Fibroblast of skin of right quadriceps (primary cell): Measurements from ENCODE around the gene TACC2.
A peak's percentile ranks its signal among the peaks of the same experiment; 100 is the strongest.

Experiments
- DNase-seq: peaks from one replicate; pipeline ENCODE4 v3.0.0-alpha.2; 2013

Gene TACC2

DNA sequence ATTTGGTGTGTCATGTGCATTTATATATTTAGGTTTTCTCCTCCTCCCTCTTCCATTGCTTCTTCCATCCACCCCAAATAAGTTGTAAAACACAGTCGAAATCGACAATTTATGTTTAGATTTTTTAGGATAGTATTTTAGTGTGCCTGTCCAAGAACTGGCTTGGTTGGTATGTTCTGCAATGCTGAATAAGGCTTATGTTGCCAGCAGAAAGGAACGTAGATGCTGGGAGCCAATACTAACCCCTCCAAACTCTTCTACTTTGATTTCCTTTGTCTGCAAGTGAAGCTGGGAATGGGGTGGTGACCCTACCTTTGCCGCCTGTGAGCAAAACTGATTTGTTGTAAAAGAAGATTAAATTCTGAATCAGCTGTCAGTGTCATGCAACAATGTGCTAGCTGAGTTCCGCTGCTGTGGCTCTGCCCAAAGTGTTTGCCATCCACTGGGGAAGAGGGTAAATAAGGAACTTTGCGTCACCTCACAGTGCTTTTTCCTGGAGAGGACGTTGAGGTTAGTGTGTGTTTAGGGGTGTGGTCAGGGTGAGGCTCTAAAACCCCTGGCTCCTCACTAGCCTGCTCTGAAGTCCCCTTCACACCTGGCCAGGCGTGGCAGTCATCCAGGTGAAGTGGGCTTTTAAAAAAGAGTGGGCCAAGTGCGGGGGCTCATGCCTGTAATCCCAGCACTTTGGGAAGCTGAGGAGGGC lies 44.4 kb downstream of the TACC2 start:
- DNase-seq: no peak

DNA sequence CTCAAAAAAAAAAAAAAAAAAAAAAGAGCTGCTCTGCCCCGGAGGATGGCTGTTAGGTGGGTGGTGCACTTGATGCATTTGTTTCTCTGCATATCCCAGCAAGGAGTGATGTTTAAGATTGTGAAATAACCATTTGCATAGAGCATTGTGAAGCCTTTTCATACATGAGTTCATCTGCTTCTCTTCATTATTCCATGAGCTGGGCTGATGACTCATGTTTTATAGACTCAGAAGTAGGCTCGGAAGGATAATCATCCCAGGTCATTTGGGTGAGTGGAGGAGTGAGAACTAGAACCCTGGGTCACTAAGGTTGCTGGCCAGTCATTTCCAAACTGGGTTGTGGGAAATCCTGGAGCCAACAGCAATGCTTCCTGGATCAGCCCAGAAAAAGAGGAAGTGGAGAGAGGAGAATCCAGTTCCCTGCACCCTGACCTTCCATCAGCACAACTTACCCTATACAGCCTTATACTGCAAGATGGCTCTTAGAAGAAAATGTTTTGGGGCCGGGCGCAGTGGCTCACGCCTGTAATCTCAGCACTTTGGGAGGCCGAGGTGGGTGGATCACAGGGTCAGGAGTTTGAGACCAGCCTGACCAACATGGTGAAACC lies 45.3 kb downstream of the TACC2 start:
- DNase-seq: peak; percentile 25

DNA sequence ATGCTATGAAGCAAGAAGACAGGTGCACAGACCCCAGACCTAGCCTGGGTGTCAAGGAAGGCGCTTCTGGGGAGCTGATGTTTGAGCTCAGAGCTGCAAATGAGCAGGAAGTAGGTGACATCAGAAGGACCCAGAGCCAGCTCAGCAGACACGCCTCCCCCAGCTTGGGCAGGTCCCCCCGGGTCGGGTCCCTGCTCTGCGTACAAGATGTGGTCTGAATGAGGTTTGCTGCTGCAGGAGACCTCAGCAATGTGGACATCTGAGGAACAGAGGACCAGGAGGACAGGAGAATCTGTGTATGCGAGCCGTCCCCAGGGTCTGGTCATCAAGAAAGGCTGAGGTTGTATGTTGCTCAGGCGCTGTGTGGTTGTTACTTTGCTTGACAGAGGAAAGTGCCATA lies 51.8 kb downstream of the TACC2 start:
- no peak for DNase-seq

DNA sequence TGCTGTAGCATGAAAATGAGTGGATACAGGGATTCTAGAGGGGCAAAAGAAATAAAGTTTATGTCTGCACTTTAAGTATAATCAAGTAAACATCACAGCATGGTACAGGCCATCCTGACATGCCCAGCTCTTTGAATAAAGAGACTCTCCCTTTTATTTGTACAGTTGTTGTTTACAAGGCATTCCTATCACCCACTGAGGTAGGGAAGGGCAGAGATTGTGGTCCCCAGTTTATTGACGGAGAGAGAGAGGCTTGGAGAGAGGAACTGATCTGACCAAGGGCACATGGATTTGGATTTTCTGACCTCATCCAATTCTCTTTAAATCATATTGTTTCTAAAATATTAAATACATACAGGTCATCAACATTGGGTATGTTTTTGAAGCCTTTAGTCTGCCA lies 53.9 kb downstream of the TACC2 start:
- DNase-seq: no peak

DNA sequence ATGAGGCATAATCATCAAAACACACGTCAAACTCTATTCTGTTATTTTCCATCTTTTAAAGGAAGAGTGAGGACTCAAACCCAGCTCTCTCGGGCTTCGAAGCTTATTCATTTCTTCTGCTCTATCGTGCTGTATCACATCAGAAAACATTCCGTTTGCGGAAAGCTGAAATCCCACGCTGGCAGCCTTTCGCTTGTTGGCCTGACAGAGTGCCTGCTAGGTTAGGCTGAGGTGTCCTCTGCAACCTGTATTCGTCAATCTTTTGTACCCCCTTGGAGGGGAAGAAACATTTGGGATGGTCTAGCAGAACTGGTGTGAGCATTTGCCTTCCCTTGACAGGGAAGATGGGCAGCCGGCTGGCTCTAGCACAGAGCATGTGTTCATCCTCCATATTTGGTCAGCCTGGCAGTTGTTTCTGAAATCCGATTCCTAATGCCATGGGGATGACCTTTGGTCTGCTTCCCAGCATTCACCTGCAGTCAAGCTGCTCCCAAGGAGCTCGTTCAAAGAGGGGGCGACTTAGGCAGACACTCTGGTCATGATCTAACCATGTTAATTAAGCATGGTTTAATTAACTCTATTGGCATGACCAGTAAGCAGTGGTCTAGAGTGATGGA lies 55.2 kb downstream of the TACC2 start:
- DNase-seq: no peak

DNA sequence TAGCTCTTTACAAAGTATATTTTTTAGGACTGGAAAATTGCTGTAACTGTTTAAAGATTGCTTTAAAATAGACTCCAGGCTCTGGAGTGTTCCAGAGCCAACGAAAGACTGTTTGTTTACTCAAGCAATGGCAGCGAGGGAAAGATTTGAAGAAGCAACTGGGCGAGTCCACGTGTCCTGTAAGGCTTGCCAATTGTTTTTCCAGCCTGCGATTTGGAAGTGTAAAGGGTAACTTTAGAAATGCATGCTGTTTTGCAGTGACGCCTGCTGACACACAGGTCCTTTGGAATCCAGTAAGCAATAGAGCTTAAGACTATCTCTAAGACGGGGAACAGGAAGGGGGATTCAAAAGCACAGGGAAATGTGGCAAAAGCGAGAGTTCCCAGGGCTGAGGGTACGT lies 55.8 kb downstream of the TACC2 start:
- no peak for DNase-seq

DNA sequence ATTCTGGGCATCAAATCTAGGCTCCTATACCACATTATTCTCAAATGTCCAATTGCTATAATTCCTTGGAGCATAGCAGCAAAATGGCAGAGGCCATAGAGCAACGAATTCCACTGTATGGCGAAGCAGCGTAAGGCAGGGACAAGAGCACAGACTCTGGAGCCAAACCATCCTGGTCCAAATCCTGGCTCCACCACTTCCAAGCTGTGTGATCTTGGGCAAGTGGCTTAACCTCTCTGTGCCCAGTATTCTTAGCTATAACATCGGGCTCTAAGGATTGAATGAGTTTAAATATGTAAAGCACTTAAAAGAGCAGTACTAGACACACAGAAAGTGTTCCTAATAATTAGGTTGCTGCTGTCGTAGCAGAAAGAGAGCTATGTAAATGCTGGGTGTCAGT lies 56.2 kb downstream of the TACC2 start:
- no peak for DNase-seq

DNA sequence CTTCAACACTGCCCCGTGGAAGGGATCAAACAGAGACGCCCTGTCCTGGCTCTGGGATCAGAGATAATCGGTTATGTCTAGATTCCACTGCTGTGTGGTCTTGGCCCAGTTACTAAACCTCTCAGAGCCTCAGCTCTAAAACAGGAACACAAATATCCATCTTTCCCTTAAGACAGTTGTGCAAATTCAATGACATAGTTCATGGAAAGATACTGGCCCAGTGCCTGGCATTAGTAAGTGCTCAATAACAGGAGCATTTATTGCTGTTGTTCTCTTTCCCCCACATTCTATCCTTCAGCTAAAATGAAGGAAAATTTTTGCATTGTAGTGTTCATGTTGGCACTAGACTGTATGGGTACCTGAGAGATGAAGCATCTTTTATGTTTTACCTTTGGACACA lies 58.6 kb downstream of the TACC2 start:
- no peak for DNase-seq

DNA sequence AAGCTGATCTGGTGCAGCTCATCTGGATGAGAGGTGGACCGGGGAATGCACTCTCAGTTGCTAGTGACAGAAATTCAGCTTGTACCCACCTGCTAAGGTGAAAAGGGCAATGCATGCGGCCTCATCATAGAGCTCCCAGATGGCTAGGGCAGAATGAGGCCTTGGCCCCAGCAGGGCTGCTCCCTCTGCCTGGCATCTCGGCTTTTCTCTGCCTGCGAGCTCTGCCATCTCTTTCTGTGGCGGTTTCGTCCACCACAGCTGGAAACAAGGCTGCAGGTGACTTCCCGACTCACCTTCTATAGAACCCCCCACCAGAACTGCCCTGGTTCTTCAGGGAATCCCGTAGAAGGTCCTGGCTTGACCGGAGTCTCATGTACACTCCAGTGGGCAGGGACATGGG lies 60.1 kb downstream of the TACC2 start:
- DNase-seq: no peak

DNA sequence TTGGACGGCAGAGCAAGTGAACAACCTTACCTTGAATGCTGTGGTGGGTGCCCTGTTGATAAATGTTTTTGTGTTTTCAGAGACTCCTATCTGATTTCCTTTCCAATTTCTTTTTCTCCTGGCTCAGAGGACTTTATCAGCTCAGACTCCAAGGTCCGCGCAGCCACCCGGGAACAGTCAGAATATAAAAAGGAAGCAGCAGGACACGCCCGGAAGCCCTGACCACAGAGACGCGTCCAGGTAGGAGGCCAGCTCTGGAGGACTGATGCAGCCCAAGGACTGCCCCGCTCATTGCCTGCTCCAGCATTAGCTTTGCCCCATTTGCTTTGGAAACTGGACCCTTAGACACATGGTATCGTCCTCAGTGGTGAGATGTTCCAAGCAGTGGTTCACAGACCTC lies 61.3 kb downstream of the TACC2 start:
- DNase-seq: no peak

DNA sequence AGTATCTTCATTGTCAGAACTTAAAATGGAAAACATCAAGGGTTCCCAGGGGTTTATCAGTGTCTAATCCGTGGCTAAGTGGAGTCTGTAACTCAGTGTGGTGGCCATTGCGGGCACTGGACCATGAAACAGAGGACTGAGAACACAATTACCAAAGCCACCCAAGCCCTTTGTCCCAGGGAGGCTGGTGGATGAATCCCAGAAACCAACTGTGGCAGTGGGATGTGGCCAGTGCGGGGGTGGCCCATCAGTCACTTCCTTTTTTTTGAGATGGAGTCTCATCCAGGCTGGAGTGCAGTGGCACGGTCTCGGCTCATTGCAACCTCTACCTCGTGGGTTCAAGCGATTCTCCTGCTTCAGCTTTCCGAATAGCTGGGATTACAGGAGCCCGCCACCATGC lies 61.8 kb downstream of the TACC2 start:
- DNase-seq: no peak

DNA sequence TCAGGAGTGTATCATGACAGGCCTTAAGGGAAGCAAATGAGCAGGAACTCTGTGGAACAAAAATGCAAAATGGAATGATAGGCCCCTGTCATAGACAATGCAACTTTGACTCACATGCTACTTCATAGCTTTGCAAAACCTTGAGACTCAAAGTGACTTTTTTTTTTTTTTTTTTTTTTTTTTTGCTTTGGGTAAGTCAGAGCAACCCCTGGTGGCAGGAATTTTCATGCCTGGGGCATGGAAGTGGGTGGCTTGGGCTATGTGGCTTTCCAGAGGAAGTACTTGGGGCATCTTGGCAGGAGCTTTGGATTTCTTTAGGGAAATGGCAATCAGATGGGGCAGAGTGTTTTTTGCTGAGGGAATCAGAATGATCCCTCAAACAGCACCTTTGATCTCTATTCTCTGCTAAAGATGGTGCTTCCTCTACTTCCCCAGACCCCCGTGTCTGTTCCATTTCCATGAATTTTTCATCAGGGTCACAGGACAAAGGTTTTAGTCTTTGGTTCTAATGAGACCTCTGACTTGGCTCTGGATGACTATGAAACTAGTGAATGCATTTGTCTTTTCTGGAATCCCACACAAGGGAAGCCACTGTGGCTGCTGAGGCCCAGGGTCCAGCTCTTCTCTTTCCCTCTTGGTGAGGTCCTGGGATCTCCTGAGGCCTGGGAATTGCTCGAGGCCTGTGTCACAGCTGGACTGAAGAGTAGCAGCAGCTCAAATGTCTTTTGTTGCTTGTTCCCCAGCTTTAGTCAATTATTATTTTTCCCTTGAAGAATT lies 62.8 kb downstream of the TACC2 start:
- peak; percentile 72 for DNase-seq

DNA sequence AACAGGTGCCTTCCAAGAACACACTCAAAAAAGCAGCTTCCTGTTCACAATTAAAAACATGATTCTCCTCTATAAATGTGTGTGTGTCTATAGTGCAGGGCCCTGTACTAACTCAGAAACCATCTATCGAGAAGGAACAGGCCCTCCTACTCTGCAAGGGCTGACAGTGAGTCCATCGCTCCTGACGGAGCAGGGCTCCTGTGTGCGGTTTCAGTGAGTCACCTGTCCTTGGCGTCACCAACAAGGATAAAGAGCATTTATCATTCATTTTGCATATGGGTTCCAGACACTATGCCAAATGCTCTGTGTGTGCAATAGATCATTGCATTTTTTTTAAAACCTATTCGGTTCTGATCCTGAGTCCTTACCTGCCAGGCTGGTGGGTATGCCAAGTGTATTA lies 63.7 kb downstream of the TACC2 start:
- peak; percentile 32 for DNase-seq

DNA sequence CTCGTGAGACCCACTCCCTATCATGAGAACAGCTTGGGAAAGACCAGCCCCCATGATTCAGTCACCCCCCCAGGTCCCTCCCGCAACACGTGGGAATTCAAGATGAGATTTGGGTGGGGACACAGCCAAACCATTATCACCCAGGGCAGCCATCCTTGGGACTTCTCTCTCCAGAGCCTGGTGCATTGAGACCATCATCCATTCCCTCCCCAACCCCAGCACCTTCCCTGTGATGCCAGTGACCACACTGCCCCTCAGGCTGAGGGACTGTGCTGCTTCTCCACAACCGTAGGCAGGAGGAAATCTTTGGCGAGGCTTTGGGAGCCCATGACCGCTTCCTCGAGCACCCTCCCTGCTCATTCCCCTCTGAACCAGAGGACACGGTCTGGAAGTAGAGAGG lies 64.4 kb downstream of the TACC2 start:
- DNase-seq: no peak

DNA sequence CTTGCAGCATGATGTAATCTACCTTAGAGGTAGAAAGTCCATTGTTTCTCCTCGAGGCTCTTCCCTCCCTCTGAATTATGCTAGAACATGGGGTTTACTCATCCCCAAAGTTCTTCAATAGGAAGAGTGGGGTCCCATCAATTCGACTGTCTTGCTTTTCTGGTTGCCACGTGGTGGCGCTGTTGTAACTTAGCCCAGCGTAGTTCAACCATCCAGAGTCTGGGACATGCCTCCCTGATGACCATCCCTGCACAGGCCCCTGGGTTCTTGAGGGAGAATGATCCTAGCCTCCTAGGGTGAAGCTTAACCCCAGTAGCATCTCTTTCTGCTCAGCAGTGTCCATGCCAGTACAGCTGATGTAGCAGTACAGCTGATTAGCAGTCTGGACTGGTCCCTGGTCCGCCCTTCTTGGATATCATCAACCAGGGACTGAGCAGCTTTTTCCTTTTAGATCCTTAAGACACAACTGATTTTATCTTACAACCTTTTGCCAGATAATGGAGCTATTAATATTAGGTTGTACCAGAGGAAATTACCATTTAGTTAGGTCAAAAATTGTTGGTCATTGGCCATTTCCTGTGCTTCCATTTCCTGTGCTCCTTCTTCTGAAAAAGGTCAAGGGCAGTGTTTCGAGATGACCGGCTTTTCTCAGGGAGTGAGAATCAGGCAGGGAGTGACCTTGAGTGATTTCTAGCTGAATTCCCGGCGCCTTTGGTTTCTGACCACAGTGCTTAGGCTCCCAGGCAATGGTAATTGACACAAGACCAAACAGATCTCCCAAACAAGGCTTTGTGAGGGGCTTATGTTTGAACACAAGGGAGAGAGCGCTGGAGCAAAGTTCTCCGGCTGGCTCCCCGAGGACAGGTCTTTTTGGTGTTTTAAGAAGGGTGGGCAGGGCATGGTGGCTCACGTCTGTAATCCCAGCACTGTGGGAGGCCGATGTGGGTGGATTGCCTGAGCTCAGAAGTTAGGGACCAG lies 65.4 kb downstream of the TACC2 start:
- peak; percentile 24 for DNase-seq

DNA sequence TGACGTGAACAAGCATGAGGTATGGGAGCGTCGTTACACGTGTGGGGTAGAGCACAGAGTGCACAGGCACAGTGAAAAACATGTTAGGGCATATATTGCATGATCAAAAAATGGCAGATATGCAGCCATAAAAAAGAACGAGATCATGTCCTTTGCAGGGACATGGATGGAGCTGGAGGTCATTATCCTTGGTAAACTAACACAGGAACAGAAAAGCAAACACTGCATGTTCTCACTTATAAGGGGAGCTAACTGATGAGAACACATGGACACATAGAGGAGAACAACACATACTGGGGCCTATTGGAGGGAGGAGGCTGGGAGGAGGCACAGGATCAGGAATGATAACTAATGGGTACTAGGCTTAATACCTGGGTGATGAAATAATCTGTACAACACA lies 66.3 kb downstream of the TACC2 start:
- DNase-seq: no peak

DNA sequence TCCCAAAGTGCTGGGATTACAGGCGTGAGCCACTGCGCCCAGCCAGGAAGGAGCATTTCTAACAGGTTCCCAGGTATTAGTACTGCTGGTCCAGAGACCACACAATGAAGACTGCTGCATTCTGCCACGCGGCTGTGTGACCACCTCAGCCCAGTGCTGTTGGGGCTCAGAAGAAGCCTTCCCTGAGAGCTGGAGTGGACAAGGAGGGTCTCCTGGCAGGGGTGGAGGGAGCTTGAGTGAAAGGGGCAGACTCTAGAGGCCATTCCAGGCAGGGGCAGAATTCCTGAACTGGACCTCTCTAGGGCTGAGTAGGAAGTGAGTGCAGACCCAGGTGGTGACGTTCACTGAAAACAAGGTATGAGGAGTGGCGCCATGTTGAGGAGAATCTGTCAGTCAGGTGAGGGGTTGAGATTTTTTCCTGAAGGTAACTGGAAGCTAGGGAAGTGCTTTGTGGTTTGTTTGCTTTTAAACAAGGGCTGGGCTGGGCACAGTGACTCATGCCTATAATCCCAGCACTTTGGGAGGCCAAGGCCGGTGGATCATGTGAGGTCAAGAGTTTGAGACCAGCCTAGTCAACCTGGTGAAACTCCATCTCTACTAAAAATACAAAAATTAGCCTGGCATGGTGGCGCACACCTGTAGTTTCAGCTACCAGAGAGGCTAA lies 67.6 kb downstream of the TACC2 start:
- no peak for DNase-seq

DNA sequence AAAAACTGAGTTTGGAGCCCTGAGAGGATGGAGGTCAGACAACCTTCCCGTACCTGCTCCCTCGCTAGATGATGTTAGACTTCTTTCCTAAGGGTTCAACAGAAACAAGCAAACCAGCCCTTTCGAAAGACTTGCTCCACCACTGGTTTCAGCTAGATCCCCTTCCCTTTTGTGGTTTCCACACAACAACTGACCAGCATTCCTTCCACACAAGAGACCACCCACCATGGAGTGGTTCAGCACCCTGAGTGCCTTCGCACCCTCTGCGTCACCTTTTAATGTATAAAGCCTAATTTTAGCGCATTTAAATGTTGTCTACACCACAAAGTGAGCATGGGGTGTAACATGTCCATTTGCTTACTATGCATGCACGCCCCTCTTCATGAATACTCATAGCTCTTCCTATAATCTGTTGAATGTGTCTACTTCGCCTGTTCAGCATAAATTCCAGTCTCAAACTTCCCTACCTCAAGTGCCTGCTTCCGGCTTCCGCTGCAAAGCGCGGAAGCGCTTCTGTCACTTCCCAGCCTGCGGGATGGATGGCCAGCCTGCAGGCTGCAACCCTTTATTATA lies 69.0 kb downstream of the TACC2 start:
- DNase-seq: no peak

DNA sequence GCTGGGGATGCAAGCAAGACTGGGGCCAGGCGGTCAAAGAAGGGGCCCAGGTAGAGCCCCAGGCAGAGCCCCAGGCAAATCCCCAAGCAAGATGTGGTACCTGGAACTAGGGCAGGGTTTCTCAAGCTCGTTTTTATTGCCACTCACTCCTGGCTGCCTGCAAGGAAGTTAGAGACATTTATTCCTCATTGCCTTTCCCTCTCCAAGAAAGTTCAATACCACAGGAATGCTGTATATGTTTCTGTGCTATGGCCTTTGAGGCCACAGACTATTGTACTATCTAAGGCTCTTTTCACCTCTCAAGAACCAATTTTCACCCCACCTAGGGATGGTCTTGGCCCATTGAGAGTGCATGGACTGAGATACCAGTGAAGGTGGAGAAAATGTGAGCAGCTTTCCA lies 71.3 kb downstream of the TACC2 start:
- no peak for DNase-seq

DNA sequence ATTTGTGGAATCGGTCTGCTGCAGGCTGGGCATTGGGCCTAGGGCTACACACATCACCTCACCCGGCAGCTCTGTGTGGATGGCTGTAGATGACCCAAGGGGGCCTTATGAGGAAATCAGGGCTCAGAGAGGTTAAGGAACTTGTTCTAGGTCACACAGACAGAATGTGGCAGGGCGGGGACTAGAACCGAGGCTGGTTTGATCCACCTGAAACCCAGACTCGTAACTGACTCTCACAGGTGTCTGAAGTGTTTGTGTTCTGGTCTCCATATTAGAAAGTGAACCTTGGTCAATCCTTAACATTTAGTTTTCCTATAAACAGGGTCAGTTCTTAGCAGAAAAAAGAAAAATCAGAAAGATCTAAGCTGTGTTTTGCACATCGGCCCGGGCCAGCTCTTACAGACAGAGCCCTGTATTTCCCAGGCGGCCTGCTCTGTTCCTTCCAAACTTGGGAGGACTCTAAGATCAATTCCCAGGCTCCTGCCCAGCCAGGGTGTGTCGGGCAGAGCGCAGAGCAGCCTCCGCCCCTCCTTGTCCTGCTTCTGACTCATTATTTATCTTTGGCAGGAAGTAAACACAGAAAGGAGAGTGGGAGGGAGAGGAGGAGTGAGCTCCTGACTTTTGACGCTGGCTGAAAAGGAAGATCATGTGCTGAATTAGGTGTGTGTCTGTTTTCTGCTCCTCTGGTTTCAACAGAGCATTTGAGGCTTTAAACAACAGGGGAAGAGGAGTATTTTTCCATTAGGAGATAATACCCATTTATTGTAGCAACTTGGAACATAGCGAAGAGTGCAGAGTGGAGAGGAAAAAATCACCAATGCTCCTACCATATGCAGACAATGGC lies 74.1 kb downstream of the TACC2 start:
- DNase-seq: peak; percentile 42
